Medulla oblongata (tissue), 1 donor: ENCODE results near the gene PSMC3IP.

Experiments used
- DNase-seq: peaks from one replicate; pipeline ENCODE4 v3.0.0-alpha.2; 2015; ENCODE audit errors: extremely low spot score

Gene PSMC3IP

DNA sequence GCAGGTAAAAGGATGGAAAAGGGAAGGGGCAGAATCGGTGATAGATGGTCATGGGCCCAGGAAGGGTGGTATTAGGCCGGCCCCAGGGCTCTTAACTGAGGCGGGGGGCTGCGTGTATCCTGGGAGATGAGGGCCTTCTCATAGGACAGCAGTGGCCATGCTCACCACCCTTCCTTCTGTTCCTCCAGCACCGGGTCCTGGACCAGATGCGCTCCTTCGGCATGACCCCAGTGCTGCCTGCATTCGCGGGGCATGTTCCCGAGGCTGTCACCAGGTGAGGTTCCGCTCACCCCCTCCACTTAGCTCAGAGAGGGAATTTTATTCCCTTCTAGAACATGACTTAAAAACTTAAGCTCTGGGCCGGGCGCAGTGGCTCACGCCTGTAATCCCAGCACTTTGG lies 39.0 kb downstream of the PSMC3IP start:
- no peak for DNase-seq

DNA sequence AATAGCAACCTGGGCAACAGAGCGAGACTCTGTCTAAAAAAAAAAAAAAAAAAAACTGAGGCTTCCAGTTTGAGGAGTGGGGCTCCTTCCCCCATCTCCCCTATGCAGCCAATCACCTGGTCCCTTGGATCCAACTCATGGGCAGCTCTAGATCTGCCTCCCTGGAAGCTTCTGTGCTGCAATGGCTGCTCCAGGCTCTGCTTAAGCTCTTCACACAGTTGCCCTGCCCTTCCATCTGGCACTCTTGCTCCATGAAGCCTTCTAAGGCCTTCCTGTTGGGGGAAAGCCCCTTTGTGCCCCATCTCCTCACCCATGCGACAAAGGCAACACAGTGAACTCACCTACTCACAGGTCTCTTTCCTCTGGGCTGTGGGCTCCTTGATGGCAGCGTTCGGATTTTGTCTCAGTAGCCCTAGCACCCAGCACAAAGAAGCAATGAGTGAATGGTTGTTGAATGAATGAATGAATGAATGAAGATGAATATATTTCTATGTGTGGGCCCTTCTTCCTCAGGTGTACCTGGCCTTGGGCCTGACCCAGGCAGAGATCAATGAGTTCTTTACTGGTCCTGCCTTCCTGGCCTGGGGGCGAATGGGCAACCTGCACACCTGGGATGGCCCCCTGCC lies 39.6 kb downstream of the PSMC3IP start:
- DNase-seq: no peak

- DNase-seq: no peak
Observed at GRCh38 chr17:42537156-42537805, 40.2 kb downstream of the PSMC3IP start.

- DNase-seq: peak; percentile 60
Observed at GRCh38 chr17:42536372-42537155, 41.0 kb downstream of the PSMC3IP start.

DNA sequence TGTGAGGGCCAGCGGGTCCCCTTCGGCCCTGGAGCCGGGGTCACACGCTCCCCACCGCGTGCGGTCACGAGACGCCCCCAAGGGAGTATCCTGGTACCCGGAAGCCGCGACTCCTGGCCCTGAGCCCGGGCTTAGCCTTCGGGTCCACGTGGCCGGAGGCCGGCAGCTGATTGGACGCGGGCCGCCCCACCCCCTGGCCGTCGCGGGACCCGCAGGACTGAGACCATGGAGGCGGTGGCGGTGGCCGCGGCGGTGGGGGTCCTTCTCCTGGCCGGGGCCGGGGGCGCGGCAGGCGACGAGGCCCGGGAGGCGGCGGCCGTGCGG lies 41.5 kb downstream of the PSMC3IP start, which contains the start of gene NAGLU:
TSS of gene NAGLU (plus strand) at position 194 of the 324 bp plus-strand sequence. CDS start at position 226, 32 bp downstream.
- peak; percentile 97 for DNase-seq

GRCh38 chr17:42535155-42536047 lies 42.1 kb downstream of the PSMC3IP start:
- no peak for DNase-seq

GRCh38 chr17:42531455-42532354 lies 45.8 kb downstream of the PSMC3IP start:
- DNase-seq: peak; percentile 62

DNA sequence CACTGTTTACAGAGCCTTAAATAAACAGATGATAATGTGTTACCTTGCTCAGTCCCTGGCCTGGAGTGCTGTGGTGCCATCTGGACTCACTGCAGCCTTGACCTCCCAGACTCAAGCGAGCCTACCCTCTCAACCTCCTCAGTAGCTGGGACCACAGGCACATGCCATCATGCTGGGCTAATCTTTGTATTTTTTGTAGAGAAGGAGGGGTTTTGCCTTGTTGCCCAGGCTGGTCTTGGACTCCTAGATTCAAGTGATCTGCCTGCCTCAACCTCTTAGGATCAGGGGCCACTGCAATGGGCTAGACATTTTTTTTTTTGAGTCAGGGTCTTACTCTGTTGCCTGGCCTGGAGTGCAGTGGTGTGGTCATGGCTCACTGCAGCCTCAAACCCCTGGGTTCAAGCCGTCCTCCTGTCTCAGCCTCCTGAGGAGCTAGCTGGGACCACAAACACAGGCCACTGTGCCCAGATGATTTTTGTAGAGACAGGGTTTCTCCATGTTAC lies 46.5 kb downstream of the PSMC3IP start:
- no peak for DNase-seq

DNA sequence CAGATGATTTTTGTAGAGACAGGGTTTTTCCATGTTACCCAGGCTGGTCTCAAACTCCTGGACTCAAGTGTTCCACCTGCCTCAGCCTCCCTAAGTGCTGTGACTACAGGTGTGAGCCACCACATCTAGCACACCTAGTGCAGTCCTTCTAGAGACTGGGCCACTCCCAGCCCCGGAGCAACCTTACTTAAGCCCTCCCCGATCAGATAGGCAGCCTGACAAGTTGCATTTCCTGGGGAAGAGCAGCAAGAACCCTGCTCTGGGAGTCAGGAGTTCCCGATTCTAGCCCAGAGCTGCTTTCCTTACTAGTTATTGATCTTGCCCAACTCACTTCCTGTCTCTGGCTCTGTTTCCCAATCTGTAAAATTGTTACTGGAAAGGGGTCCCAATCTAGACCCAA lies 48.5 kb downstream of the PSMC3IP start:
- DNase-seq: no peak

GRCh38 chr17:42527932-42528331 lies 49.6 kb downstream of the PSMC3IP start:
- no peak for DNase-seq

DNA sequence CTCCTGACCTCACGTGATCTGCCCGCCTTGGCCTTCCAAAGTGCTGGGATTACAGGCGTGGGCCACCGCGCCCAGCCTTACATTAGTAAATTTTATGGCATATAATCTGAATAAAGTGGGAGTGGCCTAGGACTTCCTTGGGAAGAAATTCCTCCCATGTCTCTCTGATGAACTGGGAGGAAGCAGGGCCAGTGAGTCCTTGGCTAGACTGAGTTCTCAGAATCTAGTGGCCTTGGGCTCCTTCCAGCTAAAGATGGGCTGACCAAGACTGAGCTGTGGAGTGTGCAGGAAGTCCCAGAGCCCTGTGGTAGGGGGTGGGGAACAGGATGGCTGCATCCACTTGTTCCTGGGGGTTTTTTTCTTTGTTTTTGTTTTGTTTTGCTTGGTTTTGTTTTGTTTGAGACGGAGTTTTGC lies 51.5 kb downstream of the PSMC3IP start:
- no peak for DNase-seq

- DNase-seq: no peak
Observed at GRCh38 chr17:42525221-42525620, 52.3 kb downstream of the PSMC3IP start.

- no peak for DNase-seq
Observed at GRCh38 chr17:42522798-42523278, 54.7 kb downstream of the PSMC3IP start.
